ENCODE results near the gene HHIPL1.

Gene HHIPL1

DNA sequence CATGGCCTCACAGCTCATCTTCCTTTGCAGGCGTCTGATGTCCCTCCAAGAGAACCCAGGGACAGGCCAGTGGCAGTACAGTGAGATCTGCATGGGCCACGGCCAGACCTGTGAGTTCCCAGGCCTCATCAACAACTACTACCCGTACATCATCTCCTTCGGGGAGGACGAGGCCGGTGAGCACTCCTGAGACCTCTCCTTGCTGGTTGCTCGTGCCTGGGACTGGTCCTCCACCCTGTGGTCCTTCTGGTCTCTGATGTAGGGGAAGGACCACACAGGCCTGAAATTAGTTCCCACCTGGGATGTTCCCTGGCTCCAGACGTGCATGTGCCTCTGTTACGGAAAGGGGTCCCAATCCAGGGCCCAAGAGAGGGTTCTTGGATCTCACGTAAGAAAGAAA, 17.9 kb downstream of the HHIPL1 start:
- DNase-seq, result no peak

DNA sequence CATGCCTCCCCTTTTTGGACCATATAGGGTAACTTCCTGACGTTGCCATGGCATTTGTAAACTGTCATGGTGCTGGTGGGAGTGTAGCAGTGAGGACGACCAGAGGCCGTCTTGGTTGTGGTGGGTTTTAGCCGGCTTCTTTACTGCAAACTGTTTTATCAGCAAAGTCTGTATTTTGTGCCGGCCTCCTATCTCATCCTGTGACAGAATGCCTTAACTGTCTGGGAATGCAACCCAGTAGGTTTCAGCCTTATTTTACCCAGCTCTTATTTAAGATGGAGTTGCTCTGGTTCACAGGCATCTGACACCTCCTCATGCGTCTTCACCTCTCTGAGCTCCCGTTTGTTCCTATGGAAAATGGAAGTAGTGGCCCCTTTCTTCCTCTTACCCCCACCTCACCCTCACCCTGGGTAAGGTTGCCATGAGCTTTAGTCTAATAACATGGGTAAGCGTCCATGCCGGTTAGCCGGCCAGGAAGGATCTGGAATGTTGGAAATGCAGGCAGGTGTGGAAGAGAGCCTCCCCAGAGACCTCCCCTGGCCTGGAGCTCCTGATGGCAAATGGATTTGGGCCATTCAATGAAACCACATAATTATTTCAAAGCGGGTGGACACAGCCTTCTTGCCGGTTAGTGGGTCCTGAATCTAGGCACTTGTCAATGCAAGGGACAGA, 18.6 kb downstream of the HHIPL1 start:
- no peak for DNase-seq

DNA sequence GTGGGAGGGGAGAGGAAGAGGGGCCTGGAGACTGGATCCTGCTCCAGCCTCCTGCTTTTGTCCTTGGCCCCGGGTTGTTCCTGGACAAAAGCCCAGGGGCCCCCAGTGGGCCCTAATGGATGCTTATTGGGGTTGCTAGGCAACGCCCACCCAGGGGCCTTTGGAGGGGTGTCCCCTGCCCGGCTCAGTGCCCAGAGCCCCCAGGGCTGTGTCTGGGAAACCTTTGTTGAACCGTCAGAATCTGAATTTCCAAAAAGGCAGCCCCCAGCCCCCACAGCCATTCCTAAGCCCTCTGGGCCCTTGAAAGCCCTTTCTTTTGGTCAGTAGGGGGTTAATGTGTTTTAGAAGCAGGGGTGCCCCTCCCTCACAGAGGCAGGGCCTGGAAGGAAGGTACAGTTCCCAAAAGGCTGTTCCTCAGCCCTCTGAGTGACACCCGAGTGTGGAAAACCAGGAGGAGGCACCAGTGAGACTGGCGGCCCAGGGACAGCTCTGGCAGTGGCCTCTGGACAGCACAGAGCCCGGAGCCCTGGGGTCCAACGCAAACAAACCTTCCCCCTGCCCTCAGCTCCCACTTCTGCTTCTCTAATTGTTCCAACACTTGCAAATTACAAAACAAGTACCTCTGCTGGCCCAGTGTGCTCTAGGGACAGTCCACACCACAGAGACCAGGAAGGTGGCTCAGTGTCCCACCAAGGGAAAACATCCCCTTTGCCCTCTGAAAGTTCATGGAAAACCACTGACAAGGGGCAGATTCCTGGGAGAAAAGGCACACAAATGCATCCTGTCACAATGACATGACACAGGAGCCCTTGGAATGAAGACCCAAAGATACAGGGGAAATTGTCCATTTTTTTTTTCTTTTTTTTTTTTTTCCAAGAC, 19.4 kb downstream of the HHIPL1 start:
- no peak for DNase-seq

DNA sequence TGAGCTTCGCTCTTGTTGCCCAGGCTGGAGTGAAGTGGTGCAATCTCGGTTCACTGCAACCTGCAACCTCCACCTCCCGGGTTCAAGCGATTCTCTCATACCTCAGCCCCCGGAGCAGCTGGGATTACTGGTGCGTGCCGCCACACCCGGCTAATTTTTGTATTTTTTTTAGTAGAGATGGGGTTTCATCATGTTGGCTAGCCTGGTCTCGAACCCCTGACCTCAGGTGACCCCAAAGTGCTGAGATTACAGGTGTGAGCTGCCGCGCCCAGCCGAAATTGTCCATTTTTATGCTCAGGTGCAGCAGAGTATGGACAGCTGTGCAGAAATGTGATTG, 20.0 kb downstream of the HHIPL1 start:
- DNase-seq, result no peak

DNA sequence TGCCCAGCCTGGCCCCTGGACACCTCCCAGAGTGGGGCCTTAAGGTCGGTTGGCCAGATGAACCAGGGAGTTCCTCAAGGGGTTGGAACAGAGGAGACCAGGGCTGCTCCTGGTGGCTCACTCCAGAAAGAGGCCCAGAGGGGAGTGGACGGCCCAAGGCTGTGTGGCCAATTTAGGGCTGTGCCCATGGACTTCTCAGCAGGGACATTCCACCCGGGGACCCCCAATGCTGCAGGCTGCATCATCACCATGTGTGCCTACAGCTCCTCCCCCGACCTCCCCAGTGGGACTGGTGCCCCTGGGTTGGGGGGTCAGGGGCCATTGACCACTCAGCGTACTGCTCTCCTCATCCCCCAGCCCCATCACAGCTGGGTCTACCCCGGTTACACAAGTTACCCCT, 21.6 kb downstream of the HHIPL1 start:
- no peak for DNase-seq

DNA sequence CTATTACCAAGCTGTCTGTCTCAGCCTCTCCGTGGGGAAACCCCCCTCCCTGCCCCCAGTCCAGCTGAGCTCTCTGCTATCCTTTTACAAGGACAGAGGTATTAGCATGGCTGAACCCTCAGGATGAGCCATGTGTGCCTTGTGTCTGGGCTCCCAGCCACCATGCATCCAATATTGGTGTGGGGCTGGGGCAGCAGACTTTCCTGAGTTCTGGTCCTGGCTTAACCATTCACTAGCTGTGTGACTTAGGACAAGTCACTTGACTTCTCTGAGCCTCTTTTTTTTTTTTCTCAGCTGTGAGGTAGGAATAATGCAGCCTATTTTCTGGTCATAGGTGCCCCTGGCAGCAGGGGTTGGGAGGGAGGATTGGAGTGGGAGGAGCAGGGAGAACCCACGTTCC, 22.1 kb downstream of the HHIPL1 start:
- no peak for DNase-seq

DNA sequence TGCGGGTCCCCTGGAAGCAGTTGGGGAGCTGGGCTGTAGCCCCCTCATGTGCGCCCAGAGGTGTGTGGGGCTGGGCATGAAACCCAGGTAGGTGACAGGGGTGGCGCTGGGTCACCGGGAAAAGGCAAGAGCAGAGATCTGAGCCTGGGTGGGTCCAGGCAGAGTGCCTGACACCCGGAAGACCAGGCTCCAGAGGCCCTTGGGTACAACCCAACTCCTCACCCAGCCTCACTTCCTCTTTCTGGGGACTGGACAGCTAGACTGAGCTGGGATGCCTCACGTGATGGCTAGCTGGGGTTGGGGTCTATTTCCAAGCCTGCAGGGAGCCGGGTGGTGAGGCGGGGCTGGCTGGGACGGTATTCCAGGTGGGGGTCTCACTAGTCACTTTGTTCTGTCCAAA, 22.9 kb downstream of the HHIPL1 start:
- DNase-seq, result no peak

DNA sequence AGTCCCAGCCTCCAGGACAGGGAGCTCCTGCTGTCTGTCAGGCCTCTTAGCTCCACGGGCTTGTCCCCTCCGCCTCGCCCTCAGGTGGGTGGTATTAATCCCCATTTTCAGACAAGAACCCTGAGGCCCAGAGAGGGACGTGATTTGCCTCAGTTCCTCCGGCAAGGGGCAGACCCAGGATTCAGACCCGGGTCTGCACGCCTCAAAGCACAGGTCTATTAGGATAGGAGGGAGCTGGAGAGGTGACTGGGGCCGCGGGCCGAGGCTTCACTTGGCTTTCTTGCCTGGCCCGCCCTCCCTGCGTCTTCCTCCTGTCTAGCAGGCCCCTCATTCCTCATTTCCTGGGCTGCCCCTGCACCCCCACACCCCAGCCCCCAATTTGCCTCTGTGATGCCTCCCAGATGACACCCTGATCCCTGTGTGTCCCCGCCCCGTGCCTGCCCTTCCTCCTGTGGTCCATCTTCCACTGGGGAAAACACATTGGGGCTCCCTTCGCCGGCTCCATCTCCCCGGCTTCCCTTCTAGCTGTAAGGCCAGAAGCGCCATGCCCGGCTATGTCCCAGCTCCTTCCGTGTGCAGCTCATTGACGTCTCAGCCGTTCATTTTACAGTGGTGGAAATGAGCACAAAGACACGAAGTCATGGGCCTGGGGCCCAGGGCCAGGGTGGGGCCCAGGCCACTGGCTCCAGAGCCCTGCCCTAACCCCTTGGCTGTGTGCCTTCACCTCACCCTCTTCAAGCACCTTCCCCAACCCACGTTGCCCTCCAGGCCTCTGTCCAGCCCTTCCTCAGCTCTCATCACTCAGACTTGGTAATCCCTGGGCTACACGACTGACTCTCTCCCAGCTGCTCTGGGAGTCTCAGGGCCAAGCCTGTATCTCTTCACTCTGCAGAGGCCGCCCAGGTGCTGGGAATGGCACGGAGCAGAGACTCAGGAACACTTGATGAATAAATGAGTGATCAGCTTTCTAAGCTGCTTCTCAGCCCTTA, 23.7 kb downstream of the HHIPL1 start:
- no peak for DNase-seq

DNA sequence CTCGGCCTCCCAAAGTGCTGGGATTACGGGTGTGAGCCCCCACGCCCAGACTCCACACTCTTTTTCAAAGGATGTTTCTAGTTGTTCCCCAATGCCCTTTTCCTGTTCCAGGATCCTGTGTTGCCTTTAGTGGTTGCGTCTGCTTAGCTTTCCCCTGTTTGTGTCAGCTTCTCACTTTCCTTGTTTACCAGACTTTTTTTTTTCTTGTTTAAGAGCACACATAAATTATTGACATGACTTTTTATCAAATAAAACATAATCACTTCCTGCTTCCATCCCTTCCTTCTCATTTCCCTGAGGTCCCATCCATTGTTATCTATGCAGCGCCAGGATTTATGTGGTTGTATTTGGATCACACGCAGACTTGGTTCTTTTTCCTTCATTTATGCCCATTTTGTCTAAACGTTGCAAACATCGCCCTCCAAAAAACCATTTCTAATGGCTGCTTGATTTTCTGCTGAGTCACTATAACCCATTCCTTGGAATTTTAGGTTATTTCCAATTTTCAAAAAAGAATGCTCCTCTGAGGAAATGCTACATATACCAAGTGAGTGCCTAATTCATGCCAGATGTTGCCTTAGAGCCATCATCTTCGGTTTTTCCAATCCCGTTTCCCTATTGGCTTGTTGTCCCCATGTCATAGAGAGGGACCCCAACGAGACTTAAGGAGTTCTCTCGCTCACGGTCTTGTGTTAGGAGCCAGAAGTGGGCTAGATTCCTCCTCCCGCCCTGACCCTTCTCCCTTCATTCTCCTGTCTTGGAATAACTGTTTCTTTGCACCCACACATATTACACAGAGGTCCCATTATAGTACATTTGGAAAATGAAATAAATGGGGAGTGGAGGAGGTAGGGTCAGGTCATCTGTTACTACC, 25.7 kb downstream of the HHIPL1 start:
- DNase-seq, result no peak

DNA sequence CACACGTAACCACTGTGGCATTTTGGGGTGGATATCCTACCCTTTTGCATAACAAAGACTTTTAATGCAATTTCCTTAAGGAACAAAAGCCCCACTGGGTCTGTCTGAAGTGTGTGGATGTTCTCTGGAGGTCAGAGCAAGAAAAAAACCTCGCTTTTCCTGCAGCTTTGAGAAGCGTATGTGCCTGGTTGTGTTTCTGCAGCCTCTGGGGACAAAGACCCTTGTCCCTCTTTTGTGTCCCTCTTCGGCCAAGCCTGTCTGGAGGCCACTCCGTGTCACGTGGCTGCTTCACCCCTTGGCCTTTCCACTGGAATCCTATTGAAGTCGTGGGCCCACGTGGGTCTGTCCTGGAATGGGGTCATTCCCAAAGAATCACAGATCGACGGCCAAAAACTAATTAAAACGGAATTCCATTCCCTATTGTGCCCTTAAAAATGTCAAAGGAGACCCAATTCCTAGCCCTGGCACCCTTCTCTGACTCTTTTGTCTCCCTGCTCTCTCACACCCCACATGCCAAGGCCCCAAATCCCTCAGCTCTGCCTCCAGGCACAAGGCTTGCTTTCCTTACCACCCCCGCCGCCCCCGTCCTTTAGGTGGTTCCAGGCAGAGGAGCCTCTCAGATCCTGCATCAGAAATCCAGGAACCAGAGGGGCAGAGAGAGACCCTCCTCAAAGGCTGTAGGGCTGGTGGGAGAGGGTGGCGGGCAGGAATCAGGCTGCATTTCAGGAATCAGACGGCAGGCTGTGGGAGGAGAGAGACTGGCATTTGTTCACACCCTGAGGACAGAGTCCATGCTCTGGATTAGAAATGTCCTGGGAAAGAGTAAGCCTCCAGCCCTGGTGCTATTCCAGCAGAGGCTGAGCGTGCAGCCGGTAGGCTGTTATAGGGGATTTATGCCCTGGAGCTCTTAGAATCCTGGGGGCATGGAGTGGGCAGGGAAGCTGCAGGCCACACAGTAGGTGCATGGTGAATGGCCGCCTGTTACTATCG, 26.6 kb downstream of the HHIPL1 start:
- DNase-seq, result no peak

DNA sequence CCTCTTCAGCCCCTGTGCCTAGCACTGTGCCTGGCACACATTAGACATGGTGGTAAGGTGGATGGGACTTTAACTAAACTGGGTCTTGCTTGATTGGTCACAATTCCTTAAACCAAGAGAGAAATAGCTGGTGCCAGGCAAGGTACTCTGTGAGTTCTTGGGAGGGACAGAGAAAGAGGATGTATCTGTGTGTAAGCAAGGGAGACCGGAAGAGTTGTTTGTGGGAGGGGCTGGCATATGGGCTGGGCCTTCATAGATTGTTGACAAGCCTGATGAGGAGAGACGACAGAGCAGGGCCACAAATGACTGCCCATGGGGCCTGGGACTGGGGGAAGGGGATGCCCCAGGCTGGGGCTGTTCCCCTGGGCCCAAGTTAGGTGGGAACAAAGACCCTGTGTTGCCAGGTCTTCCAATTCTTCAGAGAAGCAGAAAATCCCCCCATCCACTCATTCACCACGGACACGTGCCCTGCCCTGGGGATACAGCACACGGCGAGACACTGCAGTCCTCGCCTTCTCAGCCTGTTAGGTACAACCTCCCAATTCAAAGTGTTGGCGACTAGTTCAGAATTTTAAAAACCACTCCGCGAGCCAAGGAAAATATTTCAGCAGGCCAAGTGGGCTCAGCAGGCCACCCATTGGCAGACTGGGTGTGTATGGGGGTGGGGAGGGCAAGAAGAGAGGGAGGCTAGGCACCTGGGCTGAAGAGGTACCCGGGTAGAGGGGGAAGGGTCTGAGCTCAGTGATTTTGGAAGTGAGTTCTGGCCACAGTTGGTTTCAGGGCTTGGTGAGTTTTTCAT, 27.8 kb downstream of the HHIPL1 start:
- DNase-seq, result no peak

DNA sequence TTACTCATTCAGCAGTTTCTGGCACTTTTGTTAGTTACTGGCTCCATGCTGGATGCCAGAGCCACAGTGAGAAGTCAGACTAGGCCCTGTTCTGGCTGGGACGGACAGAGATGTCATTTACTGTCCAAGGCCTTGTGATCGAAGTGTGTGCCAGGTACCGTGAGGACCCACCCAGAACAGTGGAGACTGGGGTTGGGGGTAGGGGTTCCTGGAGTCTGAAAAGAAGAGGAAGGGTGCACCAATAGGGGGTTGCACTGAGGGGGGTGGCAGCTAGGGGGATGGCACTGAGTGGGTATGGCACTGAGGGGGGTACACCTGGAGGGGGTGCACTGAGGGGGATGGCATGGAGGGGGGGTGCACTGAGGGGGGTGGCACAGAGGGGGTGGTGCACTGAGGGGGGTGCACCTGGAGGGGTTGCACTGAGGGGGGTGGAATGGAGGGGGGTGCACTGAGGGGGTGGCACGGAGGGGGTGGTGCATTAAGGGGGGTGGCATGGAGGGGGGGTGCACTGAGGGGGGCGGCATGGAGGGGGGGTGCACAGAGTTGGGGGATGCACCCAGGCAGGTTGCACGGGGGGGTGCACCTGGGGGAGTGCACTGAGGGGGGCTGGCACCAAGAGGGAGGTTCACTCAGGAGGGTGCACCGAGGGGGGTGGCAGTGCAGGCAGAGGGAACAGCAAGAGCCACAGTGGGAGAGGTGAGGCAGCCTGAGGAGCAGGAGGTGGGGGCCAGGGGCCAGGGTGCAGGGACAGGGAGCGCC, 28.6 kb downstream of the HHIPL1 start:
- no peak for DNase-seq

DNA sequence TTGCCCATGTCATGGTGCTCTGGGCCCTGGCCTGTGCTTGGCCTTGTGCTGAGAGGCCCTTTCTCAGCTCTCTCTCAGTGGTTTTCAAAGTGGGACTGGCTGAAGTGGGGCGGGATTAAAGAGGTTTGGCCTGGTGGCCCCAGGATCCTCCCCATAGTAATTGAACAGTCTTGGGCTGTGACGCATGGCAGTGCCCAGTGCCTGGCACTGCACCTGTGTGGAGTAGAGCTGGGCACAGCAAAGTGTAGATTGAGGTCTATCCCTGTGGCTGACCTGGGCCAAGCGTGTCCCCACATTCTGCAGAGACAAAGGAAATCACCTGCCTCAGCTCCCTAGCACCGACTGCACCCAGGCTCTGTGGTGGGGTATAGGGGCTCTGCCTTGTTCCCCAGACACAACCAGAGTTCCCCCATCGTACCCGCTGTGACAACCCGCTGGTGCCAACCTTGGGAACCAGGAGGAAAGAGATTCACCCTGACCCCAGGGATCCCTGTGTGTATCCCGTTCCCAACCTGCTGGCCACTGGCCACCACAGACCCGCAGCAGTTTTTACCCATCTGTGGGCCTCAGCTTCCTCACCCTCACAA, 29.2 kb downstream of the HHIPL1 start:
- DNase-seq, result no peak

DNA sequence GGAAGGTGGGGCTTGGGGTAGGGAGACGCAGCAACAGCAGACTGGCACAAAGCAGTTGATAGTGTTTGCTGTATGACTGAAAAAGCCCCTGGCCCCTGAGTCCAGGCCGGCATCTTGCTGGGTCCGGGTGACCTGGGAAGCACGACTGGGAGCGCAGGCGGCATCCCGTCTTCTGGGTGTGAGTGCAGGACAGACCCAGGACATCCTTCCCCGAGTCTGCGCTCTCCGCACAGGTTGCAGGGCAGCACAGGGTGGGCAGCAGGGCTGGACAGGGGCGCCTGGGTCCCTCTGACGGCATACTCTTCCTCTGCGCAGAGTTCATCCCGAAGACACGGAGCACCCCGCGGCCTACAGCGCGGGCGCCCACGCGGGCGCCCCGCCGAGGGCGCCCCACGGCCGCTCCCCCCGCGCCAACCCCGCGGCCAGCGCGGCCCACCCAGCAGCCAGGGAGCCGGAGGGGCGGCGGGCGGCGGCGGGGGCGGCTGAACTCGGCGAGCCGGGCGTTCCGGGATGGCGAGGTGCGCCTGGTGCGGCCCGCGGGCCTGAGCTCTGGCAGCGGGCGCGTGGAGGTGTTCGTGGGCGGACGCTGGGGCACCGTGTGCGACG, 29.9 kb downstream of the HHIPL1 start:
- no peak for DNase-seq

DNA sequence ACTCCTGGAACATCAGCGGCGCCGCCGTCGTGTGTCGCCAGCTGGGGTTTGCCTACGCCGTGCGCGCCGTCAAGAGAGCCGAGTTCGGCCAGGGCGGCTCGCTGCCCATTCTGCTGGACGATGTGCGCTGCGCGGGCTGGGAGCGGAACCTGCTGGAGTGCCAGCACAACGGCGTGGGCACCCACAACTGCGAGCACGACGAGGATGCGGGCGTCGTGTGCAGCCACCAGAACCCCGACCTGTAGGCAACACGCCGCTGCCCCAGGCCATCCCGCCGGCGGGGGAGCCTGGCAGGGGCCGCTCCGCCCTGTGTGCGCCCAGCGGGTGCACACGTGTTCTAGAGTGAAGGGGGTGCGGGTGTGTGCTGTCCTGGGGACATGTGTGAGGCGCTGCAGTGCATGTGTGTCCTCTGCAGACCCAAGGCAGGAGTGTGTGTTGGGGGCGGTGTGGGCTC, 30.5 kb downstream of the HHIPL1 start:
- no peak for DNase-seq

DNA sequence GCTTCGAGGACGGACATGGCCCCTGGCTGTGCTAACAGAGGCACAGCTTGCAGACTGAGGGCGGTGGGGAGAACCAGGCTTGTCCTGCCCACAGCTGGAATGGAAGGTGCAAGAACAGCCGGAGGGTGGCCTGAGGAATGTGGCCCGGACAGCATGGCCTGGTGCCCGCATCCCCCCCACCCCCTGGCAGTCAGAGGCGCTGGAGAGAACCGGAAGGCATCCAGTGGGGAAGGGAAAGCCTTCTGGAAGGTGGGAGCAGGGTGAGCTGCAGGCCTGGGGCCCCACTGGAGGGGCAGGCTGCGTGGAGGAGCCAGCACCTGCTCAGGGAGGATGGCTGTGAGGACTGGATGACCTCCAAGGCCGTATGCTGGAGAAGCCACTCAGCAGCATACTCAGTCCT, 31.0 kb downstream of the HHIPL1 start:
- no peak for DNase-seq

DNA sequence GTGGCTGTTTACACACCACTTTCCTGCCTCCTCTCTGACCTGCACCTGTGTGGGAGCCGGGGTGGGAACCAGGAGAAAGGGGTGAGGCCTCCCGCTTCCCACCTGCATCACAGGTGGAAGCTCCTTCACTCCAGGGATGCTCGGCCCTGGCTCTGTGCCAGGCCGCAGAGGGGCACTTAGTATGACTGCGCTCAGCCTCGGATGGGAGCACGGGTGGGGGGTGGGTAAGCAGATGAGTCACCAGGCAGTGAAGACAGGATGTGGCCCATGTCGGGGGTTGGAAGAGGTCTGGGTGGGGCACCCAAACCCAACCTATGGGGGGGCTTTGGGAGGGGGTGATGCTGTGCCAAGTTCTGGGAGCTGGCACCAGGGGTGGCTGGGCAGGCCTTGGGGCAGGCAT, 31.7 kb downstream of the HHIPL1 start:
- DNase-seq, result peak; percentile 37

Data from DMS53 (cell line).